Hematopoietic multipotent progenitor cell treated with erythropoietin and hydrocortisone succinate and interleukin-3 and kit ligand, for 8 days (in vitro differentiated cells): Measurements from ENCODE around the gene GCAT.

Source experiments
- DNase-seq: peaks from one replicate; pipeline ENCODE4 v3.0.0-alpha.2; 2015

GCAT gene

DNA sequence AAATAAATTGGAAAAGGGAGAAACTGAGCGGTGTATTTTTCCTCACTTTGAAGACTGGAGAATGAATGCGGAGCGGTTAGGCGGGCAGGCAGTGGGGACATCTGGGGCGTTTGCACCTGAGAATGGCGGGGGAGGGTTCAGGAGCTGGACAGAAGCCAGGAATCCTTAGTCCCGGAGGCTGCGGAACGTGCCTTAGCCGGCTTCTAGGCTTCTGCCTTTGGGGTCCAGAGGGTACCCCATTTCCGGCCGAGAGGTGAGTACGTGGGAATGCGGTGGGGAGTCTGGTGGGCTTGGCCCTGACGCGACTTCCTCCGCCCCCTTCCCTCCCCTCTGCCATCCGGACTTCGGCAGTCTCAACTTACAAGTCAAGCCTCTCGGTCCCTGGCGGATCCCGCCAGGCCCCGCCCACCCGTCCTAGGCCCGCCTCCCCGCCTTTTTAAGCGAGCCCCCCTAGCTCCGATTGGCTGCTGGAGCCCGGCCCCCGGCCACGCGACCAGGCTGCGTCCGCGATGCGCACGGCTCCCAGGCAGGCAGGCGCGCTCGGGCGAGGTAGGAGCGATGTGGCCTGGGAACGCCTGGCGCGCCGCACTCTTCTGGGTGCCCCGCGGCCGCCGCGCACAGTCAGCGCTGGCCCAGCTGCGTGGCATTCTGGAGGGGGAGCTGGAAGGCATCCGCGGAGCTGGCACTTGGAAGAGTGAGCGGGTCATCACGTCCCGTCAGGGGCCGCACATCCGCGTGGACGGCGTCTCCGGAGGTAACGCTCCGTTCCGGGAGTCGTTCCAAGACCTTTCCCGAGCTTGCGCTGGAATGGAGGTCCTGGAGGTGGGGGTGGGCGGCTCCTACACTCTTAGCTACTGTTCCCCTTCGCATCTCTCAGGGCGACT, at the start of gene GCAT:
GCAT (plus strand) TSS at position 525 of the 884 bp plus-strand sequence; CDS start at position 559, 34 bp downstream.
- peak; percentile 94 for DNase-seq

DNA sequence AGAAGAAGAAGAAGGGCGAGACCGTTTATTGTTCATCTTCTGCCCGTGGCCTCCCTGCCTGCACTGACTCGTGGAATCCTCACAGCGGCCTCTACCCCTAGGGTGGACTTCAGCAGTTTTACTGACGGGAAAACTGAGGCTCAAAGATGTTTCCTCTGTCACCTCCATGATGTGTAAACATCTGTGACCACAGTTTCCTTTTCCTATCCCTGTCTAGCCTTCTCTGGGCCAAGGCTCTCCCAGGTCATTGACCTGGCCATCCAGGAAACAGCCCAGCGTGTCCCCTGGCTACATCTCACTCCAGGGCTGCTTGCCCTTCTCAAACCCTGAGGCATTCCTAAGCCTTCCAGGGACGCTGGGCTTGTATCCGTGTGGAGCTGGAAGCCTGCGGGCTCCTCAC, 49.0 kb upstream of the GCAT start:
- DNase-seq = no peak

DNA sequence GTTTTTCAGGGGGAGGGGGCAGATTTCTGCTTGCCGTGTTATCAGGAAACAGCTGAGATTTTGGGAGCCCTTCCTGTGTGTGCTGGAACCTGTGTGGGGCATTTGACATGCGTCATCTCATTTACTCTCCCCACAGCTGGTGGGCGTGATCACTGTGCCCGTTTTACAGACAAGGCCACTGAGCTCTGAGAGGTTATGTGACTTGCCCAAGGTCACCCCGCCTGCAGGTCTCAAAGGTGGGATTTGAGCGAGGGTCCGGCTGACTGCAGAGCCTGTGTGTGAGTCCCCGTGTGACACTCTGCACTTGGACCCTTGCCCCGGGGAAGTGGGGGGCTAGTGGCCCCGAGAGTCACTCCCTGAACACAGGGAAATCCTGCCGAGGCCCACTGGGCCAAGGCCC, 48.5 kb upstream of the GCAT start:
- no peak for DNase-seq

DNA sequence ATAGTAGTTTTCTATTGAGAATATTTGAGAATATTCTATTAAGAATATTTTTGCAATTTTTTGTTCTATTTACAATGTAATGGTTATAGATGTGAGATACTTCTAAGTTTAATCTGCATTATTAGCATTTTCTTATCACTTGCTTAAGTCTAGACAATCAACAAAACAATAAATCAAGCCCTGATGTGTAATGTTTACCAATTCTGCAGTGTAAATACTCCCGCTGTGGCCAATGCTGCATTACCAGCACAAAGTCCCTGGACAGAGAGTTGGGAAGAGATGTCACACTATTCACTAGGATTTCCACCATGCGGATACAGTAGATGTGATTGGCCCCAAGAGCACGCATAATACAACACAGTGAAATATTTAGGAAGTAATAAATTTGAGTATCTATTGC, 47.6 kb upstream of the GCAT start:
- DNase-seq = no peak

DNA sequence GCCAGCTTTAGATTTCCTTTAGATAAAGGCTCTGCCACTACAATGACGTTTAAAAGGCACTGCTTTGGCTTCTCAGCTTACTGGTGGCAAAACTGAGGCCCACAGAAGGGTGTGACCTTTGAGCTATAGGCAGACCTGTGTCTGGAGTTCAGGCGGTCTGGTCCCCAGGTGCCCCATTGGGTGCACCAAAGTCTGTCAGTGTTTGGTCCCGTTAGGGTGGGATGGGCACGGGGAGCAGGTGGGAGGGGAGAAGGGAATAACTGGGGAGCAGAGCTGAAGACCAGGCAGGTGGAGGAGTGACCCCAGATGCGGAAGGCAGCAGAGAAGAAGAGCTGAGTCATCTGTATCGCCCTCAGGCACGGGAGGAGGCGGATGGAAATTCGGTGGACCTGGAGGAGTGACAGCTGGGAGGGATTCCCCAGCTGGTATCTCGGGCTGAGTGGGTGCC, 45.3 kb upstream of the GCAT start:
- DNase-seq = no peak

DNA sequence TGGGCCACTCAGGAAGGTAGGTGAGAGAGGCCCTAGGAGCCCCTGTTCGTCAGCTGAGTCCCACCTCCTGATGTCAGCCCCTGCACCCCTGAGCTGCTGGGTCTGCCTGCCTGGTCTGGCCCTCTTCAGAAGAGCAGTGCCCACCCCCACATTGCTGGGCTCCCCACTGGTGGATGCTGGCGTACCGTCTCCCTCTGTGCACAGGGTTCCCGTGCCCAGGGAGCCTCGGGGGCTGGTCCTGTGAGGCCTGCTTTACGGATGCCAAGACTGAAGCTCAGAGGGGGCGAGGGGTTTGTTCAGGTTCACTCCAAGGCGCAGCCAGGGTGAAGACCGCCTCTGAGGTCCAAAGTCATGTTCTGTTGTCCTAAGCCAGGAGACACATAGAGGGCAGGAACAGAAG, 44.7 kb upstream of the GCAT start:
- no peak for DNase-seq

DNA sequence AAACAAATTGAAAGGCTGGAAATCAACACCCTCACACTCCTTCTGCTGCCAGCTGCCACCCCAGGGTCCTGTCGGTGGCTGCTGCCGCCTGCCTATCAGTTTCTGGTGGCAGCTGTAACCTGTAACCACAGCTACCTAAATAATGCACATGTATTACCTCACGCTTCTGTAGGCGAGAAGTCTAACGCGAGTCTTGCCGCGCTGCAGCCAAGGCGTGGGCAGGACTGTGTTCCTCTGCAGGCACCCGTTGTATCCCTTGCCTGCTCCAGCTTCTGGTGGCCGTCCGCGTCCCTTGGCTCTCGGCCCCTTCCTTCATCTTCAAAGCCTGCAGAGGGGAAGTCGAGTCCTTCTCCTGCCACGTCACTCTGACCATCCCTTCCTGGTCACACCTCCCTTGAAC, 44.1 kb upstream of the GCAT start:
- no peak for DNase-seq

DNA sequence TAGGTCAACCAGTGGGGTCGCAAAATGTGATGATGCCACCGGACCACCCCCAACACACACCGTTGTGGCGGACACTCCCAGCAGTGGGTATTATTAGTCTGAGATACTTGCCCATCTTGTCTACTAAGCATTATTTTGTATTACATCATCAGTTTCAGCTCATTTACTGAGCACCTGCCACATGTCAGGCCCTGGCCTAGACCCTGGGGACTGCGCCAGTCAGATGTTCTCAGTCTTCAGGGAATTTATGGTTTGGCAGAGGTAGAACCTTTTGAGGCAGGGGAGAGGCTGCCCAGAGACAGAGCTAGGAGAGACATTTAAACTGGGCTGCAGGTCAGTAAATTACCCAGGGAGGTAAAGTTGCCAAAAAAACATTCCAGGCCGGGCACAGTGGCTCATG, 43.1 kb upstream of the GCAT start:
- no peak for DNase-seq

DNA sequence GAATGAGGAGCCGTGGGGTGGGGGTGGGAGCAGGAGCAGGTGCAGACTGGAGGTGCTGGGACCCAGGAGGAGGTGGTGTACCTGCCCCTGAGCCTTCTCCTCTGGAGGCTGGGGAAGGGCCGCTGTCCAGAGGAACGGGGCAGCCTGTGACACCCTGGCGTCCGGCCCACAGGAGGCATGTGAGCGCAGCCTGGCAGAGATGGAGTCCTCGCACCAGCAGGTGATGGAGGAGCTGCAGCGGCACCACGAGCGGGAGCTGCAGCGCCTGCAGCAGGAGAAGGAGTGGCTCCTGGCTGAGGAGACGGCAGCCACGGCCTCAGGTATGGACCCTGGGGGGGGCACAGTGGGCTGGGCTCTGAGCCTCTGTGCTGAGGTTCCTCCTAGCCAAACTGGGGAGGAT, 42.2 kb upstream of the GCAT start:
- DNase-seq = no peak

DNA sequence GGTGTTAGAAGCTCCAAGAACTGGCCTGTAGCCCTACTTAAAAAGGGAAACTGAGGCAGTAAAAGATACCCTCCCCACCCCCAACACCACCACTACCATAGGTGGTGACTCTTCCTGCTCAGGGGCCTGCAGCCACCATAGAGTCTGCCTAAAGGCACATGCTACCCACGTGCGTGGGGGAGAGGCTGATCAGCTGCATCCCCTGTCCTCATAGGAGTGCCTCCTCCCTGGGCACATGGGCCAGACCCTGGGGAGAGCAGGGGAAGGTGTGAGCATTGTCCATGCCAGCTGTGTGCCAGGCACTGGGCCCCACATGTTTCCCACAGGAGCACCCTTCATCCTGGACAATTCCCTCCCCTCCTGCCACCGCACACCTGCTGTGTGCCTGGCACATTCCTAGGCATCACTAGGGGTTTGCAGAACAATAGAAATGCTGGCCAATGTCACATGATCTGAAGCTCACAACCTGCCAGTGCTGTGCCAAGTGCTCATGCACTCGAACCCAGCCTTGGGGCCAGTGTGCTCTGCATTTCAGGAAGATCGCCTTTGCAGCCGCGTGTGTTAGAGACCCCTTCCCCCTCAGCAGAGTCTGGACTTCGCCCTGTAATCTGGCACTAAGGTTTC, 41.7 kb upstream of the GCAT start:
- no peak for DNase-seq

DNA sequence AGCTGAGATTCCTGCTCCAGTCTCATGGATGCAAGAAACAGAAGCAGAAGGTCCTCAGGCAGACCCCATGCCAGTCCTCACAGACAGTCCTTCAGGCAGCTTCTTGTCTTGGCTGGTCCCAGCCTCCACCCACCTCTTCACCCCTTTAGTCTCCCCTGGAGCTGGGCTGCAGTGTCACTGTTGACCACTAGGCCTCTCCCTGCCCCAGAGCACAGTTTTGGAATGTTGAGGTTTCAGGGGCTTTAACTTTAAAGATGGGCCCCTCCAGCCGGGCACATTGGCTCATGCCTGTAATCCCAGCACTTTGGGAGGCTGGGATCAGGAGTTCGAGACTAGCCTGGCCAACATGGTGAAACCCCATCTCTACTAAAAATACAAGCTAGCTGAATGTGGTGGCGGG, 39.5 kb upstream of the GCAT start:
- DNase-seq = peak; percentile 19

DNA sequence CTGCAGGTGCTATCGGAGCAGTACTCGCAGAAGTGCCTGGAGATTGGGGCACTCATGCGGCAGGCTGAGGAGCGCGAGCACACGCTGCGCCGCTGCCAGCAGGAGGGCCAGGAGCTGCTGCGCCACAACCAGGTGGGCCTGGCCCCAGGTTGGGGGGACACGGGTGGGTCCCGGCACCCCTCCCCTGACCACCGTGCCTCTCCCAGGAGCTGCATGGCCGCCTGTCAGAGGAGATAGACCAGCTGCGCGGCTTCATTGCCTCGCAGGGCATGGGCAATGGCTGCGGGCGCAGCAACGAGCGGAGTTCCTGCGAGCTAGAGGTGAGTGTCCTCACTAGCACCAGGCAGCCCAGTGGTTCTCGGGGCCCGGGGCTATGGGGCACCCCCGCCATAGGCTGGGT, 38.7 kb upstream of the GCAT start:
- no peak for DNase-seq

DNA sequence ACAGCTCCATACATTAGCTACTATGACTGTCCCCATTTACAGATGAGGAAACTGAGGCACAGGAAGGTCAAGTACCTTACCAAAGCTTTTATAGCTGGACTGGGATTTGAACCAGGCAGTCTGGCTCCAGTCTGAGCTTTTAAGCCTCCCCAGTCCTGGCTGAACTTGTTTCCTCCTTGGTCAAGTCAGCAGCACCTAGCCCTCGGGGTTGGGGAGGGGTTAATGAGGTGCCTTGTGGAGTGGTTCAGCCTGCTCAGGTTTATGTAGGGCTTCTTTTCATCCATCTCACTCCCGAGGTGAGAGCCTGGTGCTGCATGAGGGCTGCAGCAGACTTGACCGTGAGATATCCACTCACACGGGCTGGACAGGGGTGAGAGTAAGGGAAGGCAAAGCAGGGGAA, 36.7 kb upstream of the GCAT start:
- DNase-seq = no peak

DNA sequence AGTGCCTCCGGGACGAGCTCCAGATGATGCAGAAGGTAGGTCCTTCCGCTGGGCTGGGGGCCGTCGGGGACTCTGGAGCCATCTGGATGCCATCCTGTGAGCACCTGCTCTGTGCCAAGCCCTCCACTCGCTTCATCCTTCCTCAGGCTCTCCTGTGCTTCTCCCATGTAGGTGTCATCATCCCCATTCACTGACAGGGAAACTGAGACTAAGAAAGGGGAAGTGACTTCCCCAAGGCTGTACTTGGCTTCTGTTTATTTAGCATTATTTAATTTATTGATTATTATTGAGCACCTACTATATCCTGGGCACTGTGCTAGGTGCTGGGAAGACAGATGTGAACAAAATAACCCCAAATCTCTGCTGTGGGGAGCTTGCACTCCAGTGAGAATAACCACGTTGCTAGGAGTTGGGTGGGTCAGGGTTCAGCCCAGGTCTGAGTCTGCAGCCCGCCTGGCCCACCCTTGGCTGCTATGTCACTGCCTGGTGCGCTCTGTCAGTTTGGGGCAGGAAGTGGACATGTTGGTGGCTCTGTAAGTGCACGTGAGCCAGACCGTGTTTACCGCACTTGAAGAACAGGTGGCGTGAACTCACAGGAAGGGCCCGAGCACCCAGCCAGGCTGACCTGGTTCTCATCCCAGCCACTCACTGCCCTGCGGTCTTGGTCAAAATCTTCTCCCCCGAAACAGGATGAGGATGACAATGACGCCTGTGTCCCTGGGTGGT, 35.9 kb upstream of the GCAT start:
- no peak for DNase-seq

DNA sequence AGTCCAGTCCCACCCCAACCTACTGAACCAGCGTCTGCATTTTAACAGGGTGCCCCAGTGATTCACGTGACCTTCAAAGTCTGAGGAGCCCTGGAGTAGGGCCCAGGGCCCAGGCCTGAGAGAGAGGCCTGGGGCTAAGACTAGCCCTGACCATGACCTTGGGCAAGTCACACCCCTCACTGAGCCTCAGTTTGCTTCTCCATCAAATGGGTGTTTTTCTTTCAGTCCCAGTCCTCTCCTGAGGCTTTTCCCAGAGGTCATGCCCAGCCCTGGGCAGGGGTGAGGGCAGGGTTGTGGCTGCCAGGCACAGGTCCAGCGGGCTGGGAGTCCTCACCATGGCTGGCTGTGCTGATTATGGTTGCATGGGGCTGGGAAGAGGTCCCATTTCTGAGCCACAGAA, 33.0 kb upstream of the GCAT start:
- DNase-seq = no peak

DNA sequence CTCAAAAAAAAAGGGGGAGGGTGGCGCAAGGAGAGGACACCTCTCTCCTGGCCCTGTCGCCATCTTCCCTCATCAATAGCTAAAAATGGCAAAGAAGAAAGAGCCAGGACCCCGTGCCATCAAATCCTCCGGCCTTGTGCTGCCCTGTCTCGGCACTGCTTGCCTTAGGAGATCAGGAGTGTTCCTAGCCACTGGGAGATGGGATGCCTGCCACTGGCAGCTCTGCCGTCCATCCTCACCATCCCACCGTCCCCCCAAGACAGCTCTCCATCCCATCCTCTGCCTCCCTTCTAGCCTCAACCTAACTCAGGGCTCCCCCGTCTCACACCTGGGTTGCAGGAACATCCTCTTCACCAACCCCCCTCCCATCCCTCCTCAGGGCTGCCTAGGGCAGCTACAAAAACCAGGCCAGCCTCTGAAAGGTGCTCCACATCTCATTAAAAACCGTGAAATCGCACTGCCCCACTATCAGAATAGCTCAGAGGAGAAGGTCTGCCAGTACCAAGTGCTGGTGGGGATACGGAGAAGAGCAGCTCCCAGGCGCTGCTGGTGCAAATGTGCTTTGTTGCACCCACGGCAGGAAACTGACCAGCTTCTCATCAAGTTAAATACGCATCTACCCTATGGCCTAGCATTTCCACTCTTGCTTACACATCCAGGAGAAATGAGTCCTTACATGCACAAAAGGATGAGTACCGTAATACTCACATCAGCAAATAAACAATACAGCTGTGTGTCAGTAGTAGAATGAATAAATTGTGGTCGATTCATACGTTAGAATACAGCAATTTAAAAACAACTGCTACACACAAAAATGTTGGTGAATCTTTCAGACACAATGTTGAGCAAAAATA, 31.7 kb upstream of the GCAT start:
- DNase-seq = no peak

DNA sequence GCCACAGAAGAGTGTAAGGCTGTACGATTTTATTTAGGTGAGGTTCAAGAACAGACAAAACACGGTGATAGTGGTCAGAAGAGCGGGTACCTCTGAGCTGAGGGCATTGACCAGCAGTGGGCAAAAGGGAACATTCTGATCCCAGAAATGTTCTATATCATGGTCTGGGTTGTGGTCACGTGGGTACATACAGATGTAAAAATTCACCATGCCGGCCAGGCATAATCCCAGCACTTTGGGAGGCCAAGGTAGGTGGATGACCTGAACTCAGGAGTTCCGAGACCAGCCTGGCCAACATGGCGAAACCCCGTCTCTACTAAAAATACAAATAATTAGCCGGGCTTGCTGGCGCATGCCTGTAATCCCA, 31.1 kb upstream of the GCAT start:
- no peak for DNase-seq

DNA sequence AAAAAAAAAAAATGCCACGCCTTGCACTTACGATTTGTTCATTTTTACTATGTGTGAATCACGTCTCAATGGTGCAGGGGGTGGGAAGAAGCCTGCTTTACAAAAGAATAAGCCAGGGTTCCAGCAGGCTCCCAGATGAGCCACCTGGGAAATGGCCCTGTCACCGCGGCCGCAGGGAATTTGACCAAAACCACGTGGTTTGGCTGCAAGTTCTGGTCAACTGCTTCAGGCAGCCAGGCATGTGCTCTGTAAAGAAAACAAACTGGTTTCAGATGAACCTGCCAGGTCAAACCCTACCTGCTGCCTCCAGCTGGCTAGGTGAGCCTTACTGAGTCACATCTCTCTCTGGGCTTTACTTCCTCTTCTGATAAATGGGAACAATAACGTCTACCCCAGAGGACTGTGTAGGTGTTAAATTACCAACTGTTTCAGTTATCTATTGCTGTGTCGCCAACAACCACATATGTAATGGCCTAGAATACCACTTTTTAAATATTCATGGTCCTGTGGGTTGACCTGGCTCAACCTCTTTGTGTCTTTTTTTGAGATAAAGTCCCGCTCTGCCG, 30.5 kb upstream of the GCAT start:
- peak; percentile 50 for DNase-seq

DNA sequence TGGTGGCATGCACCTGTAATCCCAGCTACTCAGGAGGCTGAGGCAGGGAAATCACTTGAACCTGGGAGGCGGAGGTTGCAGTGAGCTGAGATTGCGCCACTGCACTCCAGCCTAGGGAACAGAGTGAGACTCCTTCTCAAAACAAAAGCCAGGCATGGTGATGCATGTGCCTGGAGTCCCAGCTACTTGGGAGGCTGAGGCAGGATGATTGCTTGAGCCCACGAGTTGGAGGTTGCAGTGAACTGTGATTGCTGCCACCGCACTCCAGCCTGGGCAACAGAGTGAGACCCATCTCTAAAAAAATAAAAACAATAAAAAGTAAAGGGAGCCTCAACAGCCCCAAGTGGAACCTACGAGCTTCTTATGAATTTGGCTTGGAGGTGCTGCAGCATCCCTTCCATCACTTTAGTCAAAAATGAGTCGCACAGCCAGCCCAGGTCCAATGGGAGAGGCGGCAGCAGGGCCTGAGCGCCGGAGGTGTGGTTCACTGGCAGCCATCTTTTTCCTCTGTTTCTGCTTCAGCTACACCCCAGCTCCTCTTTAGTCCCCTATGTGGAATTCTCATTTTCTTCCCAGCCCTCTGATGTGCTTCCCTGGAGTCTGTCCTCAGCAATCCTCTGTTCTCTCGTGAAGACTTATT, 29.2 kb upstream of the GCAT start:
- DNase-seq = no peak

DNA sequence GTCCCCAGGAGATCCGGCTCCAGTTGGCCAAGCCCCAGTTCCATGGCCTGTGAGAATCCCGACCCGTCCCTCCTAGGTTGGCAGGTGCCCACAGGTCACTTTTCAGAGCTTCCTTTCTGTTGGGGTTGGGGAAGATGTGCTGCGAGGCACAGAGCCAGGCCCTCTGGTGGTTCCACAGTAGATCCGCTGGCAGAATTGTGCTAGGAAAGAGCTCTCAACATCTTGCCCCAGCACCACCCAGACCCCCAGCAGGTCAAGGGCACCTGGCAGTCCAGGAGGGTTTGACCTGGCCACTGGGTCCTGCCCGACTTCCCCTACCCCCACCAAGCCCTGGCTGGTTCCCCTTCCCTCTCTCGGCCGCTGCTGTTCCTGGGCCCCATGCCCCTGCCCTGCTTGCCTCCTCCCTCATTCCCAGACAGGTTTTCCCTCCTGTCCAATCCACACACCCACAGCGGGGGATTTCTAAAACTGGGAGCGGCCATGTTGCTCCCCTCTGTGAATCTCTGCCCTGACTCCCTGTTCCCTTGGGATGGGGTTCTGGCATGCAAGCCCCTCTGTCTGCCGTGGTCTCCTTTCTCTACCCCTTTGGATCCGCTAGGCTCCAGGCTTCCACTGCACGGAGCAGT, 26.2 kb upstream of the GCAT start:
- DNase-seq = no peak

DNA sequence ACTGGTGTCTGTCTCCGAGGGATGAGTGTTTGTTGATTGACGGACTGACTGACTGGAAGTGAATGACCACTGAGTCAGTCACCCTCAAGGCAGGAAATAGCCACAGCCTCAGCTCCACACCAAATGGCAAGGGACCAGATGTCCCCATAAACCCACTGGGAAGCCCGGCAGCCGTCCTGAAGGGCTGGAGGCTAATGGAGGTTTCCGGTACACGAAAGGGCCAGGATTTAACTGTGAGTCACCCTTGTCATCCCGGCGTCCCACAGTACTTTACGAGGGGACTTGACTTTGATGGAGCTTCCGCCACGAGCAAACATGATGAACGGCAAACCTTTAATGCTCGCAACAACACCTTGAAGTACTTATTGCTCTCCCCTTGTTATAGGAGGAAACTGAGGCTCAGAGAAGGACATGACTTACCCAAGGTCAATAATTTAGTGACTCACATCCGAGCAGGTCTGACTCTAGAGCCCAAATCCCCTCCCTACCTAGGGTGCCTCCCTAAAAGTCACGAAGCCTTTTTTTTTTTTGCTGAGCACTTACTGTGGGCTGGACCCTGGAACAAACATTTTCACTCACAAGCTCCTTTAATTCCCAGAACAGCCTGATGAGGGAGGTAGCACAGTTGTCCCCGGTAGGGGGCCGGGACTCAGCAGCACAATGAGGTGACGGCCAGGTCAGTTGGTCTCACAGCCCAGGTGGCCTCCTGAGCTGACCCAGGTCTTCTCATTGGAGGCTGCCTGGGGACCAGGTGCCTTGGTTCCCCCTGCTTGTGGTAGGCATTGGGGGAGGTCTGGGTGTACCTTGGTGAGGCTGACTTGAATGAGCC, 25.2 kb upstream of the GCAT start:
- DNase-seq = no peak
